IPS DF 6.9 (cell line): ENCODE data around the gene CNNM1.

ENCODE experiments used
- DNase-seq: peaks from one replicate; pipeline ENCODE4 v3.0.0-alpha.2; 2013; ENCODE audit warnings: low read depth, low spot score
- H3K27ac ChIP-seq: one replicate; pipeline ENCODE4 v1.5.1; 2013; ENCODE audit warnings: low read length, control low read depth
- H3K27me3 ChIP-seq: 2 replicates; pipeline ENCODE4 v1.6.1; 2013; ENCODE audit warnings: mild to moderate bottlenecking, low read length; ENCODE audit not compliant: control insufficient read depth, insufficient read depth
- H3K36me3 ChIP-seq: 2 replicates; pipeline ENCODE4 v1.6.1; 2013; ENCODE audit warnings: low read length; ENCODE audit not compliant: control insufficient read depth, insufficient read depth
- H3K4me1 ChIP-seq: 2 replicates; pipeline ENCODE4 v1.6.1; 2013; ENCODE audit warnings: low read length; ENCODE audit not compliant: control insufficient read depth, insufficient read depth
- H3K4me3 ChIP-seq: 2 replicates; pipeline ENCODE4 v1.5.1; 2013; ENCODE audit warnings: mild to moderate bottlenecking, low read length
- H3K9me3 ChIP-seq: 2 replicates; pipeline ENCODE4 v1.6.1; 2013; ENCODE audit warnings: low read length, inconsistent platforms; ENCODE audit not compliant: control insufficient read depth, insufficient read depth
- WGBS: extraction: QIAGEN DNeasy Blood & Tissue Kit; methylation state at CpG from one replicate; pipeline ENCODE4 v1.1.7; 2013; ENCODE audit warnings: mixed read lengths, missing lambda C conversion rate; ENCODE audit not compliant: insufficient read length, insufficient coverage; 5-methylcytosine and 5-hydroxymethylcytosine counted together

CNNM1 gene

DNA sequence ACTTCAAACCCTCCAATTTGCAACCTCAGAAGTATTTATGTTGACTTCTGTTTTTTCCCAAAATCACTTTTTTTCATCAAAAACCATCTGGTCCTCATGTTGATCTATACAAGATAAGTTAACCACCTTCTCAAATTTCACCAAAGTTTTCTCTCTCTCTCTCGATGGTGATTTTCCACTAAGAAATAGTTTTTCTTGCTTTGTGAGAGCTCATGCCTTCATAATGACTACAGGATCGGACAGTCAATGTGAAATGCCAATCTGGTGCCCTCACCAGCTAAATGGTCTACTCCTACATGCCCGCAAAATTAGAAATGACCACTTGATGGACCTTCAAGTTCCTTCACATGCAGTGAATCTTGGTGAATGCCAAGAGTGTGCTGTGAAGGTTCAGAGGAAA lies 40.4 kb downstream of the CNNM1 start:
- no peak for DNase-seq
- H3K27me3 ChIP-seq, result no peaks in the 10 kb centered on the region
- no peak overlapping the region for H3K4me3 ChIP-seq
- no peaks in the 10 kb centered on the region for H3K9me3 ChIP-seq
- no CpG with 5 or more reads among the region's 3 CpGs for WGBS
- no peak overlapping the region for H3K27ac ChIP-seq
- no peaks in the 10 kb centered on the region for H3K36me3 ChIP-seq
- H3K4me1 ChIP-seq, result no peaks in the 10 kb centered on the region

DNA sequence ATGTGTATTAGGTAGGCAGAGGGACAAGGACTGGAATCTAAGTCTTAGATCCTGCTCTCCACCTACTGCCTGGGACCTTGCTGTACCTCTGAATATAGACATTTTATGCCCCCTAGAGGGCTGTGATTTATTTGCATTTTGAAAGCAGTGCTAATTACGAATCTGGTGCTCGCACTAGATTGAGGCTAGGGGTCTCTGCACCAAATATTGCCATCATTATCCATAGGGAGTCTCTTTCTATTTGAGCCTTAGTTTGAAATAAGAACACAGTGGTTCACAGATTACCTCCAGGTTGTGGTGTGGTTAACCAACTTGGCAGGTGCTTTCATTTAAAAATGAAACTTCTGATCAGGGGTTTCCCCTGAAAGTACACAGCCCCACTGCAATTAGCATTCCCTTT lies 41.8 kb downstream of the CNNM1 start:
- Histone ChIP-seq H3K36me3 (no peaks in the 10 kb centered on the region), H3K4me3 (no peak overlapping the region), H3K9me3 (no peaks in the 10 kb centered on the region), H3K4me1 (no peaks in the 10 kb centered on the region), H3K27me3 (no peaks in the 10 kb centered on the region), H3K27ac (no peak overlapping the region)
- no peak for DNase-seq
- WGBS, result no CpG with 5 or more reads among the region's 2 CpGs

DNA sequence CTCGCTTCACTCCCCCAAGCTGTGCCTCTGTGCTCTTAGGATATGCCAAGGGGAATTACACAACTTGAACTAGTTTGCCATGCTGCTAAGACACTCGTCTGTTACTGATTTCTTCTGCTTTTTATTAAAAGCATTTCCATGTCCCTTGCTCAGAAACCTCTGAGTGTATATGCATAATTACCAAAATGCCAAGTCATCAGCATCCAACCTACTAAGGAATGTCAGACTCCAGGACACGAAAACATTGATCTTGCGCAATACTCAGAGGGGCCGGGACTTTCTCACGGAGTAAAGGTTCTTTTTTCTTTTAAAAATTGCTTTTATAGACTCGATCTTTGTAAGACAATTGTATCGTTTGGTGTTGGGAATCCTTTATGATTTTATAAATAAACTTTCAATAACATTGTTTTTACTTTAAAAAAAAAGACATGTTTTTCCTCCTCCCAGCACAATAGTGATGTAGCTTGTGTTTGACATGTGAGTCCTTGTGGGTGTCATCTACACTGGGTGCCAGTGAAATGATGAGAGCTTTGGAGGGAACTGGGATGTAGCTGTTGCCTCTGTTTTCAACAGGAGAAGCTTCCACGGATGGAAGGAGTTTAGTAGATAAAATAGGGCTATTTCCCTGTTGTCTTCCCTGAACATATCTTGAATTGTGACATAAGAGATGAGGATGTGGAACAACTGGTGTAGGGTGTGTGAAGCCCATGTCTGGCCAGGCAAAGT lies 43.6 kb downstream of the CNNM1 start:
- Histone ChIP-seq H3K9me3 (no peaks in the 10 kb centered on the region), H3K27ac (no peak overlapping the region), H3K4me1 (no peaks in the 10 kb centered on the region), H3K36me3 (no peaks in the 10 kb centered on the region), H3K27me3 (no peaks in the 10 kb centered on the region), H3K4me3 (no peak overlapping the region)
- DNase-seq, result no peak
- no CpG with 5 or more reads among the region's 9 CpGs for WGBS

DNA sequence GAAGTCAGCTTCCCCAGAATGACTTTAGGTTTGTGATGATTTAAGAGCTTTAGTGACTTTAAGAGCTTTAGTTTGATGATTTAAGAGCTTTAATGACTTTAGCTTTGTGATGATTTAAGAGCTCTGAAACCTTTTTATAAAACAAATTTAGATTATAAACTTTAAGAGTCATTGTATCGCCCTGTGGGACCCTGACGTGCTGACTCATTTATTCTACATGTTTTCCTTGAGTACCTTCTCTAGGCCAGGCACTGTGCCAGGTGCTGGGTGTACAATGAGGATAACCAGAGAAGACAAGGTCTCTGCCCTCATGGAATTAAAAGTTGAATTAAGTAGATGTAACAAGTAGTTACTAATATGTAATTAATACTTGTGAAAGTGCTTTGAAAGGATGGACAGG lies 45.4 kb downstream of the CNNM1 start:
- Histone ChIP-seq H3K27ac (no peak overlapping the region), H3K27me3 (no peaks in the 10 kb centered on the region), H3K9me3 (no peaks in the 10 kb centered on the region), H3K4me1 (no peaks in the 10 kb centered on the region), H3K4me3 (no peak overlapping the region), H3K36me3 (no peaks in the 10 kb centered on the region)
- DNase-seq, result no peak
- WGBS, result no CpG with 5 or more reads among the region's 2 CpGs

DNA sequence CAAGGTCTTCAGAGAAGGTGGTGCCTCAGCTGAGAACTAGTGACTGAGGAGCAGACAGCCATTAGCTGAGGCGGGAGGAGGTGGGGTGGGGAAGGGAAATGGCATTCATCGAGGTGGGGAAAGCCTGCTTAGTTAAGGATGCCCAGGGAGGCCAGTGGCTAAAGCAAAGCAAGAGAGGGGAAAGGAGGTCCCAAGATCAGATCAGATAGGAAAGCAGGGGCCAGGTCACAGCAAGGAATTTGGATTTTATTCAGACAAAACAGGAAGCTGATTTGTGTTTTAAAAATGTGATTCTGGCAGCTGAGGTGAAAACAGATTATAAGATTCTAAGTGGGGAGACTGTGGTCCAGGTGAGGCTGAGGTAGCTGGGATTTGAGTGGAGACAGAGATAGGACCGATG lies 45.8 kb downstream of the CNNM1 start:
- Histone ChIP-seq H3K27ac (no peak overlapping the region), H3K27me3 (no peaks in the 10 kb centered on the region), H3K4me3 (no peak overlapping the region), H3K4me1 (no peaks in the 10 kb centered on the region), H3K9me3 (no peaks in the 10 kb centered on the region), H3K36me3 (no peaks in the 10 kb centered on the region)
- no CpG with 5 or more reads among the region's 3 CpGs for WGBS
- DNase-seq, result no peak

DNA sequence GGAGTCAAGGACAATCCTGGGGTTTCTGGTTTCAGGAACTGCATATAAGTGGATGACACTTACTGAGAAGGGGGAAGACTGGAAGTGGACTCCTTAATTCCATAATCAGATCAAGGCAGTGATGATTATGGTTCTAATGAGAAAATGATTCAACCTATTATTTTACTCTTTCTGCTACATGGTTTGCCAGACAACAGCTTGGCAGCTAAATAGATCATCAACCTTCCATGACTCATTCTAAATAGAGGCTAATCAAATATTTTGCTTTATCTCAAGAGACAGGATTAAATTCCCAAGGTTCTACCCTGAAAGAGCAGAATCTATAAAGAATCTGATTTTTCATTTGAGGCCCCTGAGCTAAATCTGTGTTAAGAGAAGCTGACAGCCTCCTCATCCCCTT lies 46.3 kb downstream of the CNNM1 start:
- Histone ChIP-seq H3K27me3 (no peaks in the 10 kb centered on the region), H3K4me1 (no peaks in the 10 kb centered on the region)

DNA sequence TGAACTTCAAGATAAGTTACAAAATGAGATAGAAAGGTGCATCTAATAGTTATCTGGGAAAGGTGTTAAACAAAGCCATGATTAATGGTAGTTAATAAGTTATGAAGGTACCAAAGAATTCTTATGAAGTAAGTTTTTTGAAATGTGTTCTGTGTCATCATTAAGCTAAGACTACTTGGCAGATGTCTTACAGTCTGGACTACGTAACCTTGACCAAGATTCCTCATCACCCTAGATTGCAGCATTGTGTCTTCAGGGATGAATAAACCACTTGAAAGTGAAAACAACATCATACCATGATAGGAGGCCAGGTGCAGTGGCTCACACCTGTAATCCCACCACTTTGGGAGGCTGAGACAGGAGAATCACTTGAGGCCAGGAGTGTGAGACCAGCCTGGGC lies 53.0 kb downstream of the CNNM1 start:
- WGBS, result no CpG with 5 or more reads among the region's 1 CpG
- Histone ChIP-seq H3K27ac (no peak overlapping the region), H3K4me1 (no peaks in the 10 kb centered on the region), H3K4me3 (no peak overlapping the region), H3K36me3 (no peaks in the 10 kb centered on the region), H3K27me3 (no peaks in the 10 kb centered on the region), H3K9me3 (no peaks in the 10 kb centered on the region)
- no peak for DNase-seq

More for the DNA sequence above, 46.3 kb downstream of the CNNM1 start:
- H3K36me3 ChIP-seq, result no peaks in the 10 kb centered on the region
- H3K27ac ChIP-seq, result no peak overlapping the region
- DNase-seq, result no peak
- no peaks in the 10 kb centered on the region for H3K9me3 ChIP-seq
- no peak overlapping the region for H3K4me3 ChIP-seq

DNA sequence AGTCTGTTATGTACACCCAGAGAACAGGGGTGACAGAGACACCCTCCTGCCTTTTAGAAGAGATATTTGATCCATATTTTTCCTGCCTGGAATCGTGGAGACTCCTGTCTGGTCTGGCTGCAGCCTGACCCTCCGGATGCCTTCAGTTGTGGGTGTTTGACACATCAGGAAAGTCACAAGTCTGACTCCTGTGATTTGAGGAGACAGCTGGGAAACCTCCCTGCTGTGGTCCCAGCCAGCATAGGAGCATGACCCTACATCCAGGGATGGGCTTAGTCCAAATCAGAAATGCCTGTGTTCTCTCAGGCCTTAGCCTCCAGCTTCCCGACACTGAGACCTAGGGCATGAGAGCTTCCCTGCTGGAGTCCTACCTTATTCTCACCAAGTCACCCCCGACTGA lies 57.9 kb downstream of the CNNM1 start:
- DNase-seq, result no peak
- no CpG with 5 or more reads among the region's 4 CpGs for WGBS
- H3K36me3 ChIP-seq, result no peaks in the 10 kb centered on the region

DNA sequence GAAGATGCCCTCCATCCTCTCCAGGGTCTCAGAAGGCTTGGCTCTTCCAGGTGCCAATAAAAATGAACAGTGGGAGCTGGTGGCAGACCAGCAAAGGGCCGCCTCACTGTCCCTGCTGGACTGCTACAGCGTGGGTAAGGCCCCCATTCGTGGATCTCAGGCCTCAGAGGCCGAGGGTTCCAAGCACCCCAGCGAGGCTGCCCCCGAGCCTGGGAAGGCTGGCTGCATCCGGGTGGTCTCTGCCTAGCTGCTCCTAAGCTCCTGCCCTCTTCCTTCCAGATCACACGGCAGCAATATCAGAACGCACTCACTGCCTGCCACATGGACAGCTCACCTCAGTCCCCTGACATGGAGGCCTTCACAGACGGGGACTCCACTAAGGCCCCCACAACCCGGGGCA lies 58.4 kb downstream of the CNNM1 start:
- Histone ChIP-seq H3K27ac (no peak overlapping the region), H3K4me1 (no peaks in the 10 kb centered on the region), H3K36me3 (no peaks in the 10 kb centered on the region), H3K9me3 (no peaks in the 10 kb centered on the region), H3K4me3 (no peak overlapping the region), H3K27me3 (no peaks in the 10 kb centered on the region)
- no CpG with 5 or more reads among the region's 11 CpGs for WGBS
- no peak for DNase-seq

More for the DNA sequence above, 57.9 kb downstream of the CNNM1 start:
- Histone ChIP-seq H3K27ac (no peak overlapping the region), H3K9me3 (no peaks in the 10 kb centered on the region), H3K4me1 (no peaks in the 10 kb centered on the region), H3K4me3 (no peak overlapping the region), H3K27me3 (no peaks in the 10 kb centered on the region)

DNA sequence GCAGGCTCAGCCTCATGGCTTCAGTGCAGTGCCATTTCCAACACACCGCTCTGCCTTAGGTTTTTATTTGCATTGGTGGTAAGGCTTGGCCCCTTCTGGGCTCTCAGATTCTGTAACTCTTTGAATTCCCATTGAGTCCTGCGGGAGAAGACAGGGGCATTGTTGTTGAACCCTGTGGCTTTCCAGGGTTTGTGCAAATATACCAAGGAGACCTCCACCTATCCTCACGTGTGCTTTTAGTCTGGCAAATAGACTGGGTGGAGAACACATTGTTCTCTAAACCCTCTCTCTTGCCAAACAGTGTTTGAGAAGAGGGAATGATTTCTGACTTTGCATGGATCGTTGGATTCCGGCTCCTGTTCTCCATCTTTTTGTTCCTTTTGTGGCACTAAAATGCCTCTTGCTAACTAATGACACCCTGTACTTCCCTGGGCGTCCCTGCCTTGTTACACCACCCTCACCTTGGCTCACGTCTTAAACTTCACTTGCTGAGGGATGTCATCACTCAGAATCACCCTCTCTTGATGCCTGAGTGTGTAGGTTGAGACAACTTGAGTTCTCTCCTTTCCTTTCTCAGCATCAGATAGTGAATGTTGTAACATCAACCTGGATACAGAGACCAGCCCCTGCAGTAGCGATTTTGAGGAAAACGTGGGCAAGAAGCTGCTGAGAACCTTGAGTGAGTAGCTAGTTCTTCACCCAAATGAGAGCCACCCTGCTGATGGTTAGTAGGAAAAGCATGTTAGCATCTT lies 60.7 kb downstream of the CNNM1 start:
- no peaks in the 10 kb centered on the region for H3K36me3 ChIP-seq
- no peak for DNase-seq
- WGBS, result no CpG with 5 or more reads among the region's 9 CpGs
- no peak overlapping the region for H3K27ac ChIP-seq
- H3K9me3 ChIP-seq, result no peaks in the 10 kb centered on the region
- H3K27me3 ChIP-seq, result no peaks in the 10 kb centered on the region
- H3K4me1 ChIP-seq, result peaks cover 9% of the 10 kb centered on the region
- H3K4me3 ChIP-seq, result no peak overlapping the region

DNA sequence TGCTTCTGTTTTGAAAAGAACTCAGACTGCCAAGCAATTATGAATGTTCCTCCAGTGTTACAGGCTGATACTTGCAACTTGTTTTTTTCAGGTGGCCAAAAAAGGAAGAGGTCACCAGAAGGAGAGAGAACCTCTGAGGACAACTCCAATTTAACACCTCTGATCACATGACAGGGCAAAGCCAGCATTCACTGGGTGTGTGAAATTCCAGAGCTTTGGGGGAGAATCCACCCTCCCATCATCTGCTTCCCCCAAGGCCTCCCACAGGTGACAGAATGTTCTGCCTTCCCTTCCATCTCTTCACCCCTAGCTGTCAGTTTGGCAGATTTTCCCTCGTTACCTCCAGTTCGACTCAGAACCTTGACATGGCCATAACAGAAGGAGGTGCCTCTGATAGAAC lies 62.2 kb downstream of the CNNM1 start:
- DNase-seq, result no peak
- Histone ChIP-seq H3K27me3 (no peaks in the 10 kb centered on the region), H3K27ac (no peak overlapping the region), H3K4me1 (peaks cover 9% of the 10 kb centered on the region), H3K36me3 (no peaks in the 10 kb centered on the region), H3K9me3 (no peaks in the 10 kb centered on the region), H3K4me3 (no peak overlapping the region)
- WGBS, result no CpG with 5 or more reads among the region's 2 CpGs
